NCI-H1092 (cell line): ENCODE results near the gene IL17B.
"Not testable (repeated sequence)": the region's sequence is repeated elsewhere in the genome, so short reads cannot be mapped to it uniquely, and the experiment has no call there.

Experiments
- DNase-seq: peaks from one replicate; lab custom pipeline; 2025; lab: John Stamatoyannopoulos, UW

The IL17B gene

DNA sequence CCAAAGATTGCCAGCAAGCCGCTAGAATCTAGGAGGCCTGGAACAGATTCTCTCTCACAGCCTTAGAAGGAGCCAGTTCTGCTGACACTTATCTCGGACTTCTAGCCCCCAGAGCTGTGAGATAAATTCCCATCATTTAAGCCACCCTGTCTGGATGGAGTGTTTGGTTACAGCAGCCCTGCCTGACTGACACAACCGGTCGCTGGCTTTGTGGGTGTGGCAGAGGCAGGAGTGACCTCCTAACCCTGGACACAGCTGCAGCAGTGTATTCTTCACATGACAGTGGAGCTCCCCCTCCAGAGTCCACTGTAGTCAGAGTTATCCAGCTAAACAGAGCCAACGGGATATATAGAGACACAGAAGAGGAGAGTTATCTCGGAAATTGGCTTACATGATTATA is 21.2 kb upstream of the IL17B start:
- no peak for DNase-seq

DNA sequence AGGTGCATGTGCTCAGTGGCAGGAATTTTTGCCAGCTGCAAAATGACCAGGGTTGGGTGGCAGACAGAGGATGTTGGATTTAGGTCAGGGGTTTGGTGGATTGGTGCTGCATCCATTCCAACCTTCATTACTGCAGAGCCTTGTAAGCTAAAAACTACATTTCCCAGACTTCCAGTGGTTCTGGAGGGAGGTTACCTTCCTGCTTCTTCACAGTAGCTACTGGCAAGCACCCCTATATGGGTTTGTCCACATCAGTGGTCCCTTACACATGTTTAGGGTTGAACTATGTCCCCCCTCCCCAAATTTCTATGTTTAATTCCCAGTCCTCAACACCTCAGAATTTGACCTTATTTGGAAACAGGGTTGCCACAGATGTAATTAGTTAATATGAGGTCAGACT is 20.7 kb upstream of the IL17B start:
- no peak for DNase-seq

DNA sequence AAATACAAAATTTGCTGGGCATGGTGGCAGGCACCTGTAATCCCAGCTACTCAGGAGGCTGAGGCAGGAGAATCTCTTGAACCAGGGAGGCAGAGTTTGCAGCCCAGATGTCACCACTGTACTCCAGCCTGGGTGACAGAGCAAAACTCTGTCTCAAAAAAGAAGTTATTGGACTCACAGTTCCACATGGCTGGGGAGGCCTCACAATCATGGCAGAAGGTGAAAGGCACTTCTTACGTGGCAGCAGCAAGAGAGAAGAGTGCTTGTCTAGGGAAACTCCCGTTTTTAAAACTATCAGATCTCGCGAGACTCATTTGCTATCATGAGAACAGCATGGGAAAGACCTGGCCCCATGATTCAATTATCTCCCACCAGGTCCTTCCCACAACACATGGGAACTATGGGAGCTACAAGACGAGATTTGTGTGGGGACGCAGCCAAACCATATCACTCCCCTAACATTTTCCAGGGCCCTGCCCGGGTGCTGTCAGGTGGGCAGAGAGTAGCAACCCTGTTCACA is 19.7 kb upstream of the IL17B start:
- DNase-seq: not testable (repeated sequence)

DNA sequence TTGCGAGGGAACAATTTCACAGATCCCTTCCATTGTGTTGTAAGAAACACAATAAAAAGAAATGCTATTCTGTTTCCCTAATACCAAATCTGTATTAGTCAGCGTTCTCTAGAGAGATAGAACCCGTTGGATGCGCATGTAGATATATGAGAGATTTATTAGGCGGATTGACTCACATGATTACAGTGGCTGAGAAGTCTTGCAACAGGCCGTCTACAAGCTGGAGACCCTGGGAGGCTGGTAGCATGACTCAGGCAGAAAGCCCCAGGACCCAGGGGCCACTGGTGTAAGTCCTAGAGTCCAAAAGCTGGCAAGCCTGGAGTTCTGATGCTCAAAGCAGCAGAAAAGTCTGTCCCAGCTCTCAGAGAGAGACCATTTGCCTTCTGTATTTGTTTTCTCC is 18.4 kb upstream of the IL17B start:
- no peak for DNase-seq

DNA sequence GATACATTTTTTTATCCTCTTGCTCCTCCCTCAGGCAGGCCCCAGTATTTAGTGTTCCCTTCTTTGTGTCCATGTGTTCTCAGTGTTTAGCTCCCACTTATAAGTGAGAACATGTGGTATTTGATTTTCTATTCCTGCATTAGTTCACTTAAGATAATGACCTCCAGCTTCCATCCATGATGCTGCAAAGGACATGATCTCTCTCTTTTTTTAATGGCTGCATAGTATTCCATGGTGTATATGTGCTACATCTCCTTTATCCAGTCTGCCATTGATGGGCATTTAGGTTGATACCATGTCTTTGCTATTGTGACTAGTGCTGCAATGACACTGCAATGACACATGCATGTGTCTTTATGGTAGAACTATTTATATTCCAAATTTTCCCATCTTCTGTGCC is 15.9 kb upstream of the IL17B start:
- DNase-seq: not testable (repeated sequence)

DNA sequence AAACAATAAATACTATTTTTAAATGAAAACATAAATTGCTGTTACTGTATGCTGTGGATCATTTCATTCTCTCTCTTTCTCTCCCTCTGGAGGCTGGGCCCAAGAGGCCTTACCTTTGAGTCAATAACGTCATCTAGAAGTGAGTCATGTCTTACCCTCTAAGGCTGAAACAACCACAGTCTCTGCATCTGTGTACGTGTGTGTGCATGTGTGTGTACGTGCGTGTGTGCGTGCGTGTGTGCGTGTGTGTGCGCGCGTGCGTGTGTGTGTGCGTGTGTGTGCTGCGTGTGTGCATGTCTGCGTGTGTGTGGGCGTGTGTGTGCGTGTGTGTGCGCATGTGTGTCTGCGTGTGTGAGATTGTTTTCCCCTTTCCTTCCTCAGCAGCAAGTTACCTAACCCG is 13.6 kb upstream of the IL17B start:
- DNase-seq: no peak

DNA sequence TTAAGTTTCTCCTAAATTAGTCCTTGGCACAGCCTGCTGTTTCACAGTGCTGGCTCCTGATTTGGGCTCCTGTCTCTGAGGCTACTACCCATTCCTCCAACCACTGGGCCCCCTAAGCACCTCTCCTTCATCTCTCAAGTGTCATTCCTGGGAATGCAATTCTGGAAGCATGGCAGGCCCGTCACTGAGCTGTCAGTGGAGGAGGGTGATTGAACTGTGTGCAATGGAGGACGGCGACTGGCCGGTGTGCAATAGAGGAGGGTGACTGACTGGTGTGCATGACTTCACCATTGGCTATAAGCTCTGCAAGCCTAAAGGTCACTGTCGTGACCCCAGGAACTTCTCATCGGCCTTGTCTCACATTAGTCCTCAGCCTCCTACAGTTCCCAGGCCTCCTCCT is 12.4 kb upstream of the IL17B start:
- no peak for DNase-seq

DNA sequence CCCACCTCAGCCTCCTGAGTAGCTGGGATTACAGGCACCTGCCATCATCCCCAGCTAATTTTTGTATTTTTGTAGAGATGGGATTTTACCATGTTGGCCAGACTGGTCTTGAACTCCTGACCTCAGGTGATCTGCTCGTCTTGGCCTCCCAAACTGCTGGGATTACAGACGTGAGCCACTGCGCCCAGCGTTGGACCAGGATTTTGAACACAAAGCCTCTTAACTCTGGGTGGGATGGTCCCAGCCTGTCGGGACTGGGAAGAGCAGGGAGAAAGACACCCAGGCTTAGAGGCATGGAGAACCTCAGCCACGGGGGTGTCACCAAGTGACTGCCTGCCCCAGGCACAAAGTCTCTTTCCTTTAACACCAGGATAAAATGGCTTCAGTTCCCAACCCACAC is 12.0 kb upstream of the IL17B start:
- not testable (repeated sequence) for DNase-seq

DNA sequence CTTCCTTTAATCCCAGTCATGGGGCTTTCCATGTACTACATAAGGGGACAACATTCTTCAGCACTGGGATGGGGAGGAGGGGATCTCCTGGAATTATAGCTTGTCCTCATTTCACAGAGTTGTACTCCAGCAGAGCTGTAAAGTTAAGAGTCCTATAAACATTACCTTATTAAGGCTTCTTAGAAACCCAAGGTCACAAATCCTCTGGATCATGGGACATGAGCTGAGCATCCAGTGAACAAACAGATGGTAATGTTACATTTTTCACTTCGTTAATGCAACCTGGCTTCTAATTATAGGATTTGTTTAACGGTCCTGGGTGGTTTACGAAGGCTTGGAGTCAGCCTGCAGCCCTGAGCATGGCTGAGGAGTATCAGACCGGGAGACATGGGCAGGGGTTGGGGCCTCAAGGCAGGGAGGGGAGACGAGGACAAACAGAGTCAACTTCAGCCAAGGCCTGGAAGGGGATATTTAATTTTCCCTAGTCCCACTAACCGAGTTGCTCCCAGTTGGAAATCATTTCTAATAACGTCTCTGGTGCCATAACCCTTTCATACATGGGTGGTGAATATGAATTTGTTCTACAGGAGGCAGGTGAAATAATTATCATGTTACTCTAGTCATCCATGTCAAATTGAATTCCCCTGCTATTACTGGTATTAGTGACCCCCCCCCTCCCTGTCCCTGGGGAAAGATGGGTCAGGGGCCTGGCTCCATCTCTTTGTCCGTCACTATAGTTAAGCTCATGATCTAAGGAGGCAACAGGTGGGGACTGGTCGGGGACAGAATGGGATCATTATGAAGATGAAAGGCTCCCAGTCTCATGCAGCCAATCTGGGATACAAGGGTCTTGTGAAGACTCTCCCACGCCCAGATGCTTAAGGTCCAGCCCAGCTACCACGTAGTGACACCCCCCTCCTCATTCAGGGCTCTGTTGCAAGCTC is 10.7 kb upstream of the IL17B start:
- DNase-seq: no peak

DNA sequence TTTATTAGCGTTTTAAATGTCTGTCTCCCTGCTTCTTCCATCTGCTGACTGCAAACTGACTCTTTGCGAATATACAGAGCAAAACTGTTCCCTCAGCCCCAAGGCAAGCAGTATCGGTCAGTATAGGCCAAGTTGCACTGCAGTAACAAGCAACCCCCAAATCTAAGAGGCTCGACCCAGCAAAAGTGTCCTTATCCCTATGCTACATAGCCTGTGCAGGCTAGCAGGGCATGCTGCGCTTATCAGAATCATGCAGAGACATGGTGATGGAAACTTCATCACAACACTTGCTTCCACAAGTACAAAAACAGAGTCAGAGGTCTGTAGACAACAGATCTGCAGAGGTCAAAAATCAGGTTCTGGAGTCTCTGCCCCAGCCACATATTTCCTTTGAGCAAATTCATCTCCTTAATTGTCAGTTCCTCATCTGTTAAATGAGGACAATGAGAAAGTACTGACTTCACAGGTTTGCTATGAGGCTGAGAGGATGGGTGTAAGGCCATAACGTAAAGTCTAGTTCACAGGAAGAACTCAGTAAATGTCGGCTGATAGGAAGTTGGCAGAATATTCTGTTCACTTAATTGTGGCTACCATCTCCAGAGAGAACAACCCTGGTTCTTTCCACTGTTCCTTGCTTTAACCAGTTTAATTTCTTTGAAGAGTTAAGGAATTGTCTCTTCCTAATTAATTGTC is 9.6 kb upstream of the IL17B start:
- no peak for DNase-seq

DNA sequence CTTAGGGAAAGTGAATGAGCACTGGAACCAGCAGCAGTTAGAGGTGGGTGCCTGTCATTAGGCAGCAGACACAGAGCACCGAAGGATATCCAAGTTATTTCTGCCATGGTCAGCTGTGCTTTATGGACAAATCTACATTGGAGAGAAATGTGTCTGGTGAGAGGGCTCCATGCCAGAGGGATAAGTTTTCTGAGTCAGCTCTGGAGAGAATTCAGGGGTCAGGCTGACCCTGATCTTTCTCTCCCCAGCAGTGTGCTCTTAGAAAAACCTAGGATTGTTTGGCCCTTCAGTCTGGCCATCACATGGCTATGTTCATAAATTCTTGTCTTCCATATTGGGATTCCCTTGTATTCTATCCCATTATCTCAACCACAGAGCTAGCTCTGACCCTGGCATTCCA is 8.9 kb upstream of the IL17B start:
- DNase-seq: no peak

DNA sequence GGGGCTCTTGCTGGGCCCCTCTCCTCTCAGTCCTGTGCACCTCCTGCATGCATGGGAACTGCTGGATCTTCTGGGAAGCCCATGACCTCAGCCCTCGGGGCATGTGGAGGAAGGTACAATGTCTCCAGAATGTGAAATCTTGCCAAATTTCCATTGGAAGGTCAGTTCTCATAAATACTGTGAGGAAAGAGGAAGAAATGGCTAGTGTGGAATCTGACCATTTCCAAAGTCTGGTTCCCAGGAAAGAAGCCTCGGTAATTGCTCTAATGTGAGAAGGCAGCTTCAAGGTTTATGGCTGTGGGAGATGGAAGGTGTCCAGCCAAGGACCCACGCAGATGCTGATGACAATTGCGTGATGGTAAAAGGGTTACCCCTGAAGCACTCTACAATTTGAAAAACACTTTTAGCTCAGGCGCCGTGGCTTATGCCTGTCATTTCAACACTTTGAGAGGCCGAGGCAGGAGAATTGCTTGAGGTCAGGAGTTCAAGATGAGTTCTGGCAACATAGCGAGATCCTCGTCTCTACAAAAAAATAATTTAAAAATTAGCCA is 8.1 kb upstream of the IL17B start:
- no peak for DNase-seq

DNA sequence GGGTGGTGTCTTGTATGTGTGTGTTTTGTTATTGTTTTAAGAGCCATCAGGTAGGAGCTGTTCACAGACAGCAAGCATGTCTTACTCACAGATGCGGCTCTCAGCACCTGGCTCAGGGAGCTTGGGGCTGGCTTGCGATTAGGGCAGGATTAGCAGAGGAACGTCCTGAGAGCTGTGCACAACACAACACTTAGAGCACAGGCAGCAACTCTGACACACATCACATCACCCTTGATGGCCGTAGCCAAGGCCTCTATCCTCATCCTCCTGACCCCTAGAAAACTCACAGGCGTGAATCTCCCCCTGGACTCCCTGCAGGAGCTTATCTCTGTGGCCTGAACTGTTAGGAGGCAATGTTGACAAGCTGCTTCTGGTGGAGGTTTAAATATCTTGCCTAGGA is 7.1 kb upstream of the IL17B start:
- DNase-seq: no peak

DNA sequence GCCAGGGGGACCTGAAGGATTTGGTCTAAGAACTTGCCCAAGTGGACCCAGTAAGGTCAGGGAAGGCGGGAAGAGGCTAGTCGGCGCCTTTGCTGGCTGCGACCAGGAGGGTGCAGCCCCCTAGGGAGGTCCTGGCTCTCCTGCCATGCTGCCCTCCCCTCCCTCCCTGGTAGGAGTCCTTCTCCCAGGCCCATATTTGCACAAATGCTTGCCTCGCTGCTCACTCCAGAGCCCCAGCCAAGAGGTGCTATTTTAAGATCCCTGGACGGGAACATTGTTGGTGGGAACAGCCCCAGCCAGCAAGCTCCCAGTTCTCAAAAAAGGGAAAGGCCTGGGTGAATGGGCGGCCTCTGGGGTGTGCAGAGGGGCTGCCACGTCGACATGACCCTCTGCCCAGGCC is 4.3 kb upstream of the IL17B start:
- DNase-seq: no peak

DNA sequence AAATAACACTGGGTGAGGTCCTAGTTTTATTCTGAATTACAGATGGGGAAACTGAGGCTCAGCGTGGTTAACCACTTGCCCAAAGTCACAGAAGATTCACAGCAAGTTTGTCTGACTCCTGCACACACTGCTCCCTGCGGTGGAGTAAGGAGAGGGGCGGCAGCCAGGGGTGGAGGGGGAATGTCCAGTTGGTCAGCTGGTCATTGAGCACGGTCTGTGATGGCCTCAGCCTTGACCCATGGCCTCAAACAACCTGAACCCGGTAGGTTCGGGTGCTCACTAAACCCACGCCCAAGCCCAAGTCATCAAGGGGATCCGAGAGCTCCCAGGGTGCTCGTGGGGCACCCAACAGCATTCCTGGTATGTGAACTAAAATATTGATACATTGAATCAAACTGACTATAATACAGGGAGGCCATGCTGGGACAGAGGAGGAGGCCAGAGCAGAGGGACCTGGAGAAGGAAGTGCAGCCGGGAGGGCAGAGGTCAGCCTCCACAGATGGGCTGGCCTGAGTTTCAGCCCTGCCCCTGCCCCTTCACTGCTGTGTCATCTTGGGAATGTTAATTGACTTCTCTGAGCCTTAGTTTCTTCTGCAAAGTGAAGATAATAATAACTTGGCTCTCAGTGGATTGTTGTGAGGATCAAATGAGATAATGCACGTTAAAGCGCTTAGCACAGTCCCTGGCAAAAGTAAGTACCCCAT is 3.6 kb upstream of the IL17B start:
- DNase-seq: no peak

DNA sequence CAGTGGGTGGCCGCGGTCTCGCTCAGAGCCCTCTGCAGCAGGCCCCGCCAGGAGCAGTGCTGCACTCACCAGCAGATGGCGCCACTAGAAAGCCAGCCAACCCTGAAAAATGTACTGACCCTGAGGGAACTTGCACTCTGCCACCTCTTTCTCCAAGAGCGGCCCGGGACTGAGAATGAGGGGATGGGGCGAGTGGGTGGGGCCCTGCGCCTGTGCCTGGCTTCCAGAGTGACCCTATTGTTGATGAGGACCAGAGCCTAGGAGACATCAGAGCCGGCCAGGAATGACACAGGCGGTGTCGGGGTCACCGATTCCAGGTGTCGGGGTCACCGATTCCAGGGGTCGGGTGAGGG is 2.9 kb upstream of the IL17B start:
- peak; percentile 46 for DNase-seq

DNA sequence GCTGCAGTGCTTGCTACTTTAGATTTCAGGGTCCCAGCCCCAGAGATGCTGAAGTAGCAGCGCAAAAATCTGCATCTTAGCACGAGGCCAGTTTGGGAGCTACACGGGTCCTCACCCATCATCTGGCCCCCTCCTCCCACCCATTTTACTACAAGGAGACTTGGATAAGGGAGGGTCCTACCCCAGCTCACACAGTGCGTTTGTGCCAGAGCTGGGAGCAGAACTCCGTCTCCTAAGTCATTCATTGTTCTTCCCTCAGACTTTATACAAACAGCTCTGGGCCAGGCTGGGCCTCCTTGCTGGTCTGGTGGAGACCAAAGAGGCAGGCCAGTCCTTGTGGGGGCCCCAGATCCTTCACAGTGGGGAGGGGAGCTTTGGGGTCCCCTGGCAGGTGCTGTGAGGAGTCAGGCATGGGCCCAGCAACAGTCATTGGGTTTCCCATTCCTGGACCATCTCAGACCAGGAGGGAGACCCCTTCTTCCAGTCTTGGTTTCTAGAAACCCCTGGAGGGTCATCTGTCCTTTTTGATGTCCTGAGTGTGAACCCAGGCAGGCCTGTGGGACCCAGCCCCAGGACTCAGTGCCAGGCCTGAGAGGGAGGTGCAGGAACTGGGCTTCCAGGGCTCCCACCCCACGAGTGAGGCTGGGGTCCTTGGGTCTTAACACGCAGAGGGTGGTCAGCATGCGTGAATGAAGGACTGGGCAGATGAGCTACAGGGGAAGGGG is 2.3 kb upstream of the IL17B start:
- DNase-seq: no peak

DNA sequence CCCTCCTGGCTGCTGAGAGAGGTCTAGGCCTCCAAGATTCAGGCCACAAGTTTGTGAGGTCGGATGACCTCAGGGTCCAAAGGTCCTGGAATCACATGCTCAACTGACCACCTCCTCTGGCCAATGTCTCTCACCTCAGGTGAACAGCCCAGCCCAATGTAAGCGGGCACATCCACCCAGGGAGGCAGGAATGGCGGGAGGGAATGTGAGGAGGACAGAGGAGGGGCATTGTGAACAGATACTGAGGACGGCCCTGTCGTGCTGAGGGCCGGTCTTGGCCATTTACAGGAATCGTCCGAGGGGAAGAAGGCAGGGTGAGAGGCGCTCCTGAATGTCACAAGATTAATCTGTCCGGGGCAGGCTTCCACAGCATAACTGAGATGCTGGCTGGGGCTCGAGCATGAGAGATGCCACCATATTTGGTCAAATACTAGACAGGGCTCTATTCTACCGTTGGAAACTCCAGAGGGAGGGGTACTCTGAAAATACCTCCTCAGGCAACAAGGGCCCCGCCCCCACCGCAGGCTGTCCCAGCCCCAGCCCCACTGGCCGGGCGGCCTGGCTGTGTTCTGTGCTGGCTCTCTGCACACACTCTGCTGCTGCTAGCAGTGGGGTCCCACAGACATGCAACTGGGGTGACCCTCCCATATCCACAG is 1.5 kb upstream of the IL17B start:
- no peak for DNase-seq

DNA sequence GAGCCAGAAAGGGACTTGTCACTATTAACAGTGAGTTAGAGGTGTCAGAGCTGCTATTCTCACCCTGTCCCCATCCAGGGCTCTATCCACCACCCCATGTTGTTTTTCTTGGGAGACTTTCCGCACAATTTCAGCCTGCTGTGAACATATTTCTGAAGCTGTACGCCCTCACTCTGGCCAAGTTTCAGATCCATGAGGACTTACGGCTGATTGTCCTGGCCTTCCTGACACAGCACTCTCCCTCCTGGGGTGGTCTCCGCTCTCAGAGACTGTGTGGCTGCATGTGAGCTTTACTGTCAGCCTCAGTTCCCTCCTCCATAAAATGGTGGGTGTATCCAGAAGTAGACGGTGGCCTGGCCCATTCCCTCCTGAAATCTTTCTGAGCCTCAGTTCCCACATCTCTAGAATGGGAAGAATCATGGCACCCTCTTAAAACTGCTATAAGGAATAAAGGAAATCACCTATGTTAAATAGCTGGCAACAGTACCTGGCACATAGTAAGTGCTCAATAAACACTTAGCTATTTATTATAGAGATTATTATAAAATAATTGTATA is 804 bp upstream of the IL17B start:
- DNase-seq: no peak

DNA sequence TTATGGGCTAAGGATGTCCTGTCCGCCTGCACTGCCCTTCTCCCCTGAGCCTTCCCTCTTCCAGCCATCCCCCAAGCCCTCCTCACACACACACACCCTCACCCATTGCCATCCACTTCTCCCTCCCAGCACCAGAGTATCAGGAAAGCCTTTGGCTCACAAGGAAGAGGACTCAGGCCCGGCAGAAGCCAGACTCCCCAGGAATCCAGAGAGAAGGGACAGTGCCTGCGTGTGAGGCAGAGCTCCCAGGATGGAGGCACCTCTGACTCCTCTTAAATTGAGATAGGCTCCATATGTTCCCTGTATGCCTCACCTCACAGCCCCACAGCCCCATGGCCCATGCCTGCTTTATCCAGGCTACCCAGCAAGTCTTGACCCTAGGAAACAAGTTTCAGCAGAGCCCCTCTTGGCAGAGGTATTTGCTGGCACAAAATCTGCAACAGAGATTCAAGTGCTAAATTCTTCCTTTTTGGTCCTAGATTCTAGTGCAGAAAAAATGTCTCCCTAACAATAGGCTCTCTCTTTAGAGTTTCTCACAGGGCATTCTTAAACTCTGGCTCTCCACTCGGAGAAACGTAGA is 761 bp downstream of the IL17B start:
- no peak for DNase-seq
